HepG2 (cell line): ENCODE data around the gene PGAP3. TPM values are rescaled to one million over a fixed set of nuclear protein-coding genes. Genes with fewer than 3 reads are reported as not detected.

Experiments
- AHR ChIP-seq: IDR thresholded peaks from 2 replicates; pipeline ENCODE4 v1.6.1; 2018; ENCODE audit warnings: missing genetic modification reagents, missing compliant biosample characterization
- HINFP ChIP-seq: sonication (generic); formaldehyde crosslinking; IDR thresholded peaks from 2 replicates; pipeline ENCODE4 v1.4.0; 2020; ENCODE audit warnings: low read depth, mild to moderate bottlenecking, missing genetic modification reagents
- HNF1A ChIP-seq, 2 experiments: sonication (generic) in 1 of 2; formaldehyde crosslinking in 1 of 2; IDR thresholded peaks; 2 replicates each; pipeline versions ENCODE4 v1.4.0 to v1.6.1; 2016 to 2020; ENCODE audit warnings: borderline replicate concordance in 1 of 2, low read depth in 1 of 2, mild to moderate bottlenecking in 1 of 2, missing genetic modification reagents in 1 of 2
- MBD4 ChIP-seq: IDR thresholded peaks from 2 replicates; pipeline ENCODE4 v1.6.1; 2012; ENCODE audit warnings: low read length, inconsistent platforms, borderline replicate concordance
- MLX ChIP-seq: IDR thresholded peaks from 2 replicates; pipeline ENCODE4 v1.6.1; 2016
- MTF1 ChIP-seq: sonication (generic); formaldehyde crosslinking; IDR thresholded peaks from 2 replicates; pipeline ENCODE4 v1.5.0; 2020; ENCODE audit warnings: missing genetic modification reagents
- MXI1 ChIP-seq: IDR thresholded peaks from 3 replicates; pipeline ENCODE4 v1.6.1; 2012; ENCODE audit warnings: low read depth, low read length, inconsistent platforms, borderline replicate concordance
- PBX2 ChIP-seq: IDR thresholded peaks from 2 replicates; pipeline ENCODE4 v1.6.1; 2016; ENCODE audit warnings: control low read depth
- RFXAP ChIP-seq: sonication (generic); formaldehyde crosslinking; IDR thresholded peaks from 2 replicates; pipeline ENCODE4 v1.4.0; 2020; ENCODE audit warnings: missing genetic modification reagents, borderline replicate concordance
- SETDB1 ChIP-seq: sonication (generic); formaldehyde crosslinking; IDR thresholded peaks from 2 replicates; pipeline ENCODE4 v1.5.1; 2020; ENCODE audit warnings: missing genetic modification reagents, mild to moderate bottlenecking, borderline replicate concordance
- SMARCC2 ChIP-seq: fragments of 450-650 bp; IDR thresholded peaks from 2 replicates; pipeline ENCODE4 v1.6.1; 2017; ENCODE audit warnings: antibody characterized with exemption, mild to moderate bottlenecking
- SMYD3 ChIP-seq: sonication (generic); formaldehyde crosslinking; IDR thresholded peaks from 2 replicates; pipeline ENCODE4 v1.8.1; 2023; ENCODE audit warnings: mild to moderate bottlenecking, missing genetic modification reagents
- SP4 ChIP-seq: sonication (generic); formaldehyde crosslinking; IDR thresholded peaks from 2 replicates; pipeline ENCODE4 v1.8.1; 2023; ENCODE audit warnings: mild to moderate bottlenecking, missing genetic modification reagents
- TP53 ChIP-seq: sonication (generic); formaldehyde crosslinking; conservative IDR thresholded peaks from 2 replicates; pipeline ENCODE4 v1.4.0; 2020; ENCODE audit warnings: missing genetic modification reagents
- ZNF10 ChIP-seq: sonication (generic); formaldehyde crosslinking; IDR thresholded peaks from 2 replicates; pipeline ENCODE4 v1.4.0; 2020; ENCODE audit warnings: mild to moderate bottlenecking, low read depth, missing genetic modification reagents, borderline replicate concordance
- ZNF12 ChIP-seq: sonication (generic); formaldehyde crosslinking; IDR thresholded peaks from 2 replicates; pipeline ENCODE4 v1.5.0; 2020; ENCODE audit warnings: missing genetic modification reagents
- ZNF230 ChIP-seq: sonication (generic); formaldehyde crosslinking; IDR thresholded peaks from 2 replicates; pipeline ENCODE4 v1.4.0; 2020; ENCODE audit warnings: mild to moderate bottlenecking, missing genetic modification reagents
- ZNF550 ChIP-seq: sonication (generic); formaldehyde crosslinking; IDR thresholded peaks from 2 replicates; pipeline ENCODE4 v1.4.0; 2020; ENCODE audit warnings: mild to moderate bottlenecking, missing genetic modification reagents, borderline replicate concordance
- ZNF577 ChIP-seq: sonication (generic); formaldehyde crosslinking; IDR thresholded peaks from 2 replicates; pipeline ENCODE4 v1.4.0; 2020; ENCODE audit warnings: mild to moderate bottlenecking, low read depth, missing genetic modification reagents, borderline replicate concordance
- ZNF644 ChIP-seq: IDR thresholded peaks from 2 replicates; pipeline ENCODE4 v1.6.1; 2016; ENCODE audit warnings: low read depth
- ZNF883 ChIP-seq: sonication (generic); formaldehyde crosslinking; IDR thresholded peaks from 2 replicates; pipeline ENCODE4 v1.5.1; 2020; ENCODE audit warnings: mild to moderate bottlenecking, missing genetic modification reagents; ENCODE audit errors: not compliant biosample characterization
- ZSCAN9 ChIP-seq: IDR thresholded peaks from 2 replicates; pipeline ENCODE4 v1.6.1; 2016; ENCODE audit warnings: borderline replicate concordance
- polyA plus RNA-seq, 8 experiments: library from polyadenylated mRNA; depleted of rRNA in 3 of 8; stranded (reverse) in 7 of 8; unstranded in 1 of 8; fragments of >200 nt; fragmentation: Illumina TruSeq in 4 of 8; extraction: Trizol in 4 of 8; gene quantifications; 2 replicates each; pipeline versions ENCODE4 v1.2.1 to v1.2.3, GENCODE V29; 2011 to 2016; ENCODE audit warnings: low read depth in 4 of 8, missing spikeins in 1 of 8, mixed read lengths in 1 of 8; ENCODE audit not compliant: insufficient read depth in 1 of 8
- total RNA-seq, 5 experiments: library from RNA; depleted of rRNA; stranded (reverse); fragments of >200 nt; fragmentation: Illumina TruSeq; extraction: Trizol; gene quantifications; 2 replicates each; pipeline ENCODE4 v1.2.3, GENCODE V29; 2016; ENCODE audit warnings: low read depth in 1 of 5

PGAP3 gene
- total and polyA plus RNA-seq, 2 of the 13 experiments (the other 11 are each of a cell fraction or from before 2014, with no cell fraction given) = 11.9 to 14.6 TPM

GRCh38 chr17:39674702-39675389, 13.0 kb downstream of the PGAP3 start (continued):
- 0 out of 2 replicates have a peak, but pooled peaks have one; percentile 22 for TF ChIP-seq HINFP (CRISPR knock-in tag)
- TF ChIP-seq MTF1 (CRISPR knock-in tag) = no peak
- TF ChIP-seq ZNF577 = no peak
- peak; percentile 25; the same call in 1 of the 3 replicates for TF ChIP-seq MXI1
- no peak for TF ChIP-seq SMARCC2
- TF ChIP-seq PBX2 (CRISPR knock-in tag) = no peak
- no peak for TF ChIP-seq ZNF230 (CRISPR knock-in tag)
- no peak for TF ChIP-seq ZSCAN9
- TF ChIP-seq ZNF12 (CRISPR knock-in tag) = 0 out of 2 replicates have a peak, but pooled peaks have one; percentile 18
- TF ChIP-seq ZNF550 (CRISPR knock-in tag) = no peak
- TF ChIP-seq MBD4 = no peak
- TF ChIP-seq SP4 = no peak
- no peak for TF ChIP-seq SETDB1 (CRISPR knock-in tag)
- no peak for TF ChIP-seq ZNF10 (CRISPR knock-in tag)
- no peak for TF ChIP-seq ZNF644 (CRISPR knock-in tag)
- TF ChIP-seq SMYD3 (CRISPR knock-in tag) = no peak
- 0 out of 2 replicates have a peak, but pooled peaks have one; percentile 35 for TF ChIP-seq MLX (CRISPR knock-in tag)
- no peak for TF ChIP-seq TP53 (CRISPR knock-in tag)
- TF ChIP-seq RFXAP (CRISPR knock-in tag) = no peak; the same call in 1 of the 2 replicates
- no peak for TF ChIP-seq AHR (CRISPR knock-in tag)
- no peak for TF ChIP-seq ZNF883 (CRISPR knock-in tag)
- TF ChIP-seq HNF1A (IDR thresholded peaks at IDR 0.05; ENCODE audit: low read depth) = peak; percentile 70
- peak; percentile 75; the same call in 1 of the 2 replicates for TF ChIP-seq HNF1A (CRISPR knock-in tag; IDR thresholded peaks at IDR 0.05; ENCODE audit: borderline replicate concordance)
